WTC11 (cell line): ENCODE measurements around the gene SLC38A8.

Experiments used
- ATF1 ChIP-seq: sonication (generic); formaldehyde crosslinking; IDR thresholded peaks from 2 replicates; pipeline ENCODE4 v1.8.1; 2023; ENCODE audit warnings: mild to moderate bottlenecking, moderate library complexity, missing genetic modification reagents
- CTCF ChIP-seq: fragments of 200-600 bp; IDR thresholded peaks from 2 replicates; pipeline ENCODE4 v1.8.0; 2022; ENCODE audit warnings: antibody characterized with exemption
- EMX1 ChIP-seq: fragments of 250-450 bp; sonication (Bioruptor Pico); IDR thresholded peaks from 2 replicates; pipeline ENCODE4 v1.8.0; 2021; ENCODE audit warnings: mild to moderate bottlenecking
- ESRRA ChIP-seq: sonication (generic); formaldehyde crosslinking; IDR thresholded peaks from 2 replicates; pipeline ENCODE4 v1.8.1; 2022; ENCODE audit warnings: mild to moderate bottlenecking, missing genetic modification reagents, borderline replicate concordance
- FOXJ3 ChIP-seq: sonication (generic); formaldehyde crosslinking; IDR thresholded peaks from 2 replicates; pipeline ENCODE4 v1.9.0; 2021; ENCODE audit warnings: missing genetic modification reagents, mild to moderate bottlenecking, borderline replicate concordance
- GABPB1 ChIP-seq: sonication (generic); formaldehyde crosslinking; IDR thresholded peaks from 2 replicates; pipeline ENCODE4 v1.8.1; 2023; ENCODE audit warnings: mild to moderate bottlenecking, missing genetic modification reagents
- IRF2 ChIP-seq: sonication (generic); formaldehyde crosslinking; IDR thresholded peaks from 2 replicates; pipeline ENCODE4 v1.8.0; 2022; ENCODE audit warnings: low read depth, missing genetic modification reagents, borderline replicate concordance
- NFE2L1 ChIP-seq: sonication (generic); formaldehyde crosslinking; IDR thresholded peaks from 2 replicates; pipeline ENCODE4 v1.8.1; 2023; ENCODE audit warnings: missing genetic modification reagents
- TEAD4 ChIP-seq: sonication (generic); formaldehyde crosslinking; IDR thresholded peaks from 2 replicates; pipeline ENCODE4 v1.8.0; 2022; ENCODE audit warnings: mild to moderate bottlenecking, missing genetic modification reagents
- ZBTB21 ChIP-seq: sonication (generic); formaldehyde crosslinking; IDR thresholded peaks from 2 replicates; pipeline ENCODE4 v1.8.1; 2023; ENCODE audit warnings: mild to moderate bottlenecking, missing genetic modification reagents, borderline replicate concordance
- TF ChIP-seq, protein P1 (sequence below): sonication (generic); formaldehyde crosslinking; IDR thresholded peaks from 2 replicates; pipeline ENCODE4 v1.8.1; 2023; ENCODE audit warnings: mild to moderate bottlenecking, missing genetic modification reagents, moderate library complexity
- TF ChIP-seq, protein P2 (sequence below): sonication (generic); formaldehyde crosslinking; conservative IDR thresholded peaks from 2 replicates; pipeline ENCODE4 v1.8.1; 2022; ENCODE audit warnings: mild to moderate bottlenecking, missing genetic modification reagents

GRCh38 chr16:83989300-83989699 is 53.3 kb downstream of the SLC38A8 start:
- TF ChIP-seq NFE2L1 (no peak), CTCF (no peak), EMX1 (no peak), ESRRA (CRISPR knock-in tag) (no peak), ZBTB21 (no peak), GABPB1 (no peak), IRF2 (no peak), TEAD4 (CRISPR knock-in tag) (no peak), FOXJ3 (CRISPR knock-in tag) (no peak), ATF1 (CRISPR knock-in tag) (no peak)
- TF ChIP-seq, protein P1, sequence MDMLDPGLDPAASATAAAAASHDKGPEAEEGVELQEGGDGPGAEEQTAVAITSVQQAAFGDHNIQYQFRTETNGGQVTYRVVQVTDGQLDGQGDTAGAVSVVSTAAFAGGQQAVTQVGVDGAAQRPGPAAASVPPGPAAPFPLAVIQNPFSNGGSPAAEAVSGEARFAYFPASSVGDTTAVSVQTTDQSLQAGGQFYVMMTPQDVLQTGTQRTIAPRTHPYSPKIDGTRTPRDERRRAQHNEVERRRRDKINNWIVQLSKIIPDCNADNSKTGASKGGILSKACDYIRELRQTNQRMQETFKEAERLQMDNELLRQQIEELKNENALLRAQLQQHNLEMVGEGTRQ (CRISPR knock-in tag) = no peak
- TF ChIP-seq, protein P2, sequence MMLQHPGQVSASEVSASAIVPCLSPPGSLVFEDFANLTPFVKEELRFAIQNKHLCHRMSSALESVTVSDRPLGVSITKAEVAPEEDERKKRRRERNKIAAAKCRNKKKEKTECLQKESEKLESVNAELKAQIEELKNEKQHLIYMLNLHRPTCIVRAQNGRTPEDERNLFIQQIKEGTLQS (CRISPR knock-in tag) = no peak
